OCI-LY7 (cell line): ENCODE measurements around the gene MRPL49. TPM values are rescaled to one million over a fixed set of nuclear protein-coding genes. Genes with fewer than 3 reads are reported as not detected.

ENCODE experiments used
- BruUV-seq: library from RNA; stranded (reverse); fragments of 400-500 nt; replicated peaks from 2 replicates; lab custom pipeline; 2021; lab: Mats Ljungman, UMichigan
- CTCF ChIA-PET: fragments of 300-600 bp; sonication (Branson Sonifier 250); formaldehyde crosslinking; loops from one replicate; lab custom pipeline; 2022; ENCODE audit warnings: antibody characterized with exemption; ENCODE audit not compliant: unreplicated experiment; lab: Charles Lee
- POLR2A ChIA-PET: fragments of 300-600 bp; sonication (Branson Sonifier 250); formaldehyde crosslinking; loops from one replicate; lab custom pipeline; 2022; ENCODE audit warnings: antibody characterized with exemption; lab: Charles Lee
- DNase-seq: peaks from one replicate; pipeline ENCODE4 v3.0.0-alpha.2; 2015; ENCODE audit warnings: low spot score
- H2AFZ ChIP-seq: fragments of 200-600 bp; sonication (generic), shearing (Covaris generic); 2 replicates; pipeline ENCODE4 v1.6.1; 2014; ENCODE audit warnings: mild to moderate bottlenecking, antibody characterized with exemption, low read length, moderate library complexity
- H3K27ac ChIP-seq: fragments of 200-600 bp; sonication (generic); 2 replicates; pipeline ENCODE4 v1.5.1; 2014; ENCODE audit warnings: mixed run types, low read depth, mild to moderate bottlenecking, moderate library complexity, low read length, inconsistent platforms; ENCODE audit not compliant: poor library complexity, severe bottlenecking
- H3K36me3 ChIP-seq: fragments of 200-600 bp; sonication (generic); 2 replicates; pipeline ENCODE4 v1.6.1; 2014; ENCODE audit warnings: mild to moderate bottlenecking, antibody characterized with exemption, low read length, moderate library complexity, mixed read lengths; ENCODE audit not compliant: insufficient read depth
- H3K4me1 ChIP-seq: fragments of 200-600 bp; sonication (generic); 2 replicates; pipeline ENCODE4 v1.5.1; 2014; ENCODE audit warnings: mild to moderate bottlenecking, low read length; ENCODE audit not compliant: insufficient read depth, poor library complexity, severe bottlenecking
- H3K4me2 ChIP-seq: fragments of 200-600 bp; sonication (generic); 2 replicates; pipeline ENCODE4 v1.6.1; 2014; ENCODE audit warnings: mild to moderate bottlenecking, low read length
- H3K4me3 ChIP-seq: fragments of 200-600 bp; sonication (generic); 2 replicates; pipeline ENCODE4 v1.5.1; 2014; ENCODE audit warnings: mild to moderate bottlenecking, low read depth, low read length; ENCODE audit not compliant: poor library complexity, severe bottlenecking
- H3K79me2 ChIP-seq: fragments of 200-600 bp; sonication (generic); 2 replicates; pipeline ENCODE4 v1.6.1; 2016; ENCODE audit warnings: low read depth, mild to moderate bottlenecking, low read length, moderate library complexity, mixed read lengths; ENCODE audit not compliant: insufficient read depth
- H3K9me2 ChIP-seq: fragments of 200-600 bp; sonication (generic); 2 replicates; pipeline ENCODE4 v1.6.1; 2016; ENCODE audit warnings: mild to moderate bottlenecking, low read length, mixed read lengths; ENCODE audit not compliant: insufficient read depth
- H3K9me3 ChIP-seq: fragments of 200-600 bp; sonication (generic); 2 replicates; pipeline ENCODE4 v1.6.1; 2014; ENCODE audit warnings: mild to moderate bottlenecking, mixed run types, low read length, mixed read lengths
- H4K20me1 ChIP-seq: fragments of 200-600 bp; sonication (generic); 2 replicates; pipeline ENCODE4 v1.6.1; 2014; ENCODE audit warnings: mild to moderate bottlenecking, antibody characterized with exemption, low read length, moderate library complexity, mixed read lengths; ENCODE audit not compliant: insufficient read depth
- EZH2phosphoT487 ChIP-seq: fragments of 200-600 bp; sonication (generic); IDR thresholded peaks from 2 replicates; pipeline ENCODE4 v1.6.1; 2018; ENCODE audit warnings: low read depth, borderline replicate concordance, mild to moderate bottlenecking, mixed run types, antibody characterized with exemption, low read length, moderate library complexity, mixed read lengths
- intact Hi-C: fragments of 100-400 bp; cut with micrococcal nuclease; formaldehyde crosslinking; loops from one replicate; pipeline ENCODE4 v1.10.0; 2022; ENCODE audit not compliant: unreplicated experiment
- total RNA-seq, 2 experiments: library from RNA; depleted of rRNA in 1 of 2; stranded (reverse); fragments of >200 nt in 1 of 2; shearing (Covaris generic) in 1 of 2; gene quantifications; 2 replicates each; pipeline ENCODE4 v1.2.3, GENCODE V29; 2014 to 2022
- TF ChIP-seq, protein P1 (sequence below): fragments of 200-600 bp; sonication (generic); conservative IDR thresholded peaks from 2 replicates; pipeline ENCODE4 v1.5.1; 2014; ENCODE audit warnings: mild to moderate bottlenecking, antibody characterized with exemption, low read length, moderate library complexity, mixed read lengths

Gene MRPL49
- total RNA-seq, 2 experiments from 2014 or later = 65.2 to 81.6 TPM

DNA sequence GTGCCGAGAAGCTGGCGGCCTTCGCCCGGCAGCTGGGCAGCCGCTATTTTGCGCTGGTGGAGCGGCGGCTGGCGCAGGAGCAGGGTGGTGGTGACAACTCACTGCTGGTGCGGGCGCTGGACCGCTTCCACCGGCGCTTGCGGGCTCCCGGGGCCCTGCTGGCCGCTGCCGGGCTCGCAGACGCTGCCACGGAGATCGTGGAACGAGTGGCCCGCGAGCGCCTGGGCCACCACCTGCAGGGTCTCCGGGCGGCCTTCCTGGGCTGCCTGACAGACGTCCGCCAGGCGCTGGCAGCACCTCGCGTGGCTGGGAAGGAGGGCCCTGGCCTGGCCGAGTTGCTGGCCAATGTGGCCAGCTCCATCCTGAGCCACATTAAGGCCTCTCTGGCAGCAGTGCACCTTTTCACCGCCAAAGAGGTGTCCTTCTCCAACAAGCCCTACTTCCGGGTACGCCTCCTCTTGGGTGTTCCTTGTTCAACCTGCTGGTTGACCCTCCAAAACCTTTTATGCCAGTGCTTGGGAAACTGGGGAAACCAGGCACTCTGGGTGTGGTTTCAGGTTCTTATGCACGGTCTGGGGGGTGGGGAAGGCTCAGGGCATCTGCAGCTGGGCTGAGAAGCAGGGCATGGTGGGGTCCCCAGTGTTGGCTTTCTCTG lies 13.5 kb upstream of the MRPL49 start:
- POLR2A ChIA-PET = no interaction called here

DNA sequence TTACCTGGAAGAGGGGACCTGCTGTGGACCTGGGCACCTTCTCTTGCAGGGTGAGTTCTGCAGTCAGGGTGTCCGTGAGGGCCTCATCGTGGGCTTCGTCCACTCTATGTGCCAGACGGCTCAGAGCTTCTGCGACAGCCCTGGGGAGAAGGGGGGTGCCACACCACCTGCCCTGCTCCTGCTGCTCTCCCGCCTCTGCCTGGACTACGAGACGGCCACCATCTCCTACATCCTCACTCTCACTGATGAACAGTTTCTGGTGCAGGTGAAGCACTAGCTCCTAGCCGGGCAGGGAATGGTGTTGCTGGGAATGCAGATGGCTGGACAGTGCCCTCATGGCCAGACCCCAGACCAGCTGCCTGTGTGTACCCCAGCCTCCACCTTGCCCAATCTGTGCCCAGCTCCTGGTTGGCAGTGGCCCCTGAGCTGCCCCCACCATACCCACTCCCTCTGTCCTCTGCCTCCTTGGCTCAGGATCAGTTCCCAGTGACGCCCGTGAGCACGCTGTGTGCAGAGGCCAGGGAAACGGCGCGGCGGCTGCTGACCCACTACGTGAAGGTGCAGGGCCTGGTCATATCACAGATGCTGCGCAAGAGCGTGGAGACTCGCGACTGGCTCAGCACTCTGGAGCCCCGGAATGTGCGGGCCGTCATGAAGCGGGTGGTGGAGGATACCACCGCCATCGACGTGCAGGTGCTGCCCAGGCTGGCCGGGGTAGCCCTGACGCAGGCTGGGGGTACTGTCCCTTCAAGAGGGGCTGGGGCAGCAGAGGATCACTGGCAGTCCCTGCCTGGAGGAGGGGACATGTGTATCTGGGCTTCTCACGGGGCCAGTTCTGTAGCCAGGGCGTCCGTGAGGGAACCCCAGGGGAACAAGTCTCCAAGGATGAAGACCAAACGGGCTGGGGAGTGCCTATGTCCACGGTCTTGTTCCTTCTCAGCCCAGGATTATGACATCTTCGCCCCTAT lies 12.6 kb upstream of the MRPL49 start:
- Histone ChIP-seq H2AFZ (no peak overlapping the region), H3K27ac (no peak overlapping the region), H4K20me1 (peaks cover 8% of the 10 kb centered on the region; the same call in 1 of the 2 replicates), H3K36me3 (peaks cover 30% of the 10 kb centered on the region), H3K4me1 (peaks cover 41% of the 10 kb centered on the region), H3K9me3 (no peaks in the 10 kb centered on the region), H3K4me3 (no peak overlapping the region), H3K9me2 (no peaks in the 10 kb centered on the region), H3K4me2 (no peak overlapping the region), H3K79me2 (no peaks in the 10 kb centered on the region; the same call in 1 of the 2 replicates)
- no TSS peak for BruUV-seq
- POLR2A ChIA-PET = interaction anchor here (1.2 to 2.2 kb wide), 2 partner anchors 11 to 26 kb away, joined by 3 to 14 read pairs; no protein-coding TSS in a partner anchor
- intact Hi-C loops = loop anchor here (1.0 to 10.0 kb wide), 5 partner anchors 72 to 335 kb away; partner anchors contain the start of genes CAPN1, CDC42EP2 and SF1
- DNase-seq = no peak
- TF ChIP-seq, protein P1, sequence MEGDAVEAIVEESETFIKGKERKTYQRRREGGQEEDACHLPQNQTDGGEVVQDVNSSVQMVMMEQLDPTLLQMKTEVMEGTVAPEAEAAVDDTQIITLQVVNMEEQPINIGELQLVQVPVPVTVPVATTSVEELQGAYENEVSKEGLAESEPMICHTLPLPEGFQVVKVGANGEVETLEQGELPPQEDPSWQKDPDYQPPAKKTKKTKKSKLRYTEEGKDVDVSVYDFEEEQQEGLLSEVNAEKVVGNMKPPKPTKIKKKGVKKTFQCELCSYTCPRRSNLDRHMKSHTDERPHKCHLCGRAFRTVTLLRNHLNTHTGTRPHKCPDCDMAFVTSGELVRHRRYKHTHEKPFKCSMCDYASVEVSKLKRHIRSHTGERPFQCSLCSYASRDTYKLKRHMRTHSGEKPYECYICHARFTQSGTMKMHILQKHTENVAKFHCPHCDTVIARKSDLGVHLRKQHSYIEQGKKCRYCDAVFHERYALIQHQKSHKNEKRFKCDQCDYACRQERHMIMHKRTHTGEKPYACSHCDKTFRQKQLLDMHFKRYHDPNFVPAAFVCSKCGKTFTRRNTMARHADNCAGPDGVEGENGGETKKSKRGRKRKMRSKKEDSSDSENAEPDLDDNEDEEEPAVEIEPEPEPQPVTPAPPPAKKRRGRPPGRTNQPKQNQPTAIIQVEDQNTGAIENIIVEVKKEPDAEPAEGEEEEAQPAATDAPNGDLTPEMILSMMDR = no peak
- no peak for TF ChIP-seq EZH2phosphoT487
- CTCF ChIA-PET = interaction anchor here (0.5 kb wide), 1 partner anchor 99 kb away, joined by 3 read pairs; no protein-coding TSS in a partner anchor

More for the DNA sequence above, 13.5 kb upstream of the MRPL49 start:
- Histone ChIP-seq H3K4me3 (no peak overlapping the region), H3K4me2 (no peak overlapping the region), H2AFZ (no peak overlapping the region), H4K20me1 (peaks cover 8% of the 10 kb centered on the region; the same call in 1 of the 2 replicates), H3K9me3 (no peaks in the 10 kb centered on the region), H3K4me1 (peaks cover 38% of the 10 kb centered on the region), H3K36me3 (peaks cover 25% of the 10 kb centered on the region), H3K9me2 (no peaks in the 10 kb centered on the region), H3K27ac (no peak overlapping the region), H3K79me2 (no peaks in the 10 kb centered on the region; the same call in 1 of the 2 replicates)
- BruUV-seq = no TSS peak
- TF ChIP-seq, protein P1 = no peak
- TF ChIP-seq EZH2phosphoT487 = no peak
- intact Hi-C loops = no loop called here
- CTCF ChIA-PET = no interaction called here
- DNase-seq = no peak
